NCI-H1105 treated with DMSO at 0.1 percent for 48 hours (cell line): ENCODE data around the gene APOL3.
"Not testable (repeated sequence)": the region's sequence is repeated elsewhere in the genome, so short reads cannot be mapped to it uniquely, and the experiment has no call there.

Source experiments
- DNase-seq: peaks from one replicate; lab custom pipeline; 2025; lab: John Stamatoyannopoulos, UW

APOL3 gene

GRCh38 chr22:36134182-36134581, 26.4 kb downstream of the APOL3 start:
- no peak for DNase-seq

GRCh38 chr22:36131907-36132306, 28.6 kb downstream of the APOL3 start:
- DNase-seq: no peak

- no peak for DNase-seq
Measured at GRCh38 chr22:36129486-36130388, 30.8 kb downstream of the APOL3 start.

- DNase-seq: no peak
Measured at GRCh38 chr22:36129071-36129470, 31.5 kb downstream of the APOL3 start.

GRCh38 chr22:36125994-36126531, 34.5 kb downstream of the APOL3 start:
- DNase-seq: no peak

GRCh38 chr22:36125434-36125833, 35.1 kb downstream of the APOL3 start:
- DNase-seq: no peak

GRCh38 chr22:36124666-36125065, 35.9 kb downstream of the APOL3 start:
- no peak for DNase-seq

GRCh38 chr22:36123673-36124630, 36.6 kb downstream of the APOL3 start:
- DNase-seq: peak; percentile 87

GRCh38 chr22:36120621-36121351, 39.8 kb downstream of the APOL3 start:
- DNase-seq: not testable (repeated sequence)

- DNase-seq: peak; percentile 3
Measured at GRCh38 chr22:36117053-36117554, 43.5 kb downstream of the APOL3 start.

GRCh38 chr22:36116127-36116526, 44.4 kb downstream of the APOL3 start:
- no peak for DNase-seq

GRCh38 chr22:36113121-36113520, 47.4 kb downstream of the APOL3 start:
- no peak for DNase-seq

- no peak for DNase-seq
Measured at GRCh38 chr22:36111316-36111715, 49.2 kb downstream of the APOL3 start.

GRCh38 chr22:36110306-36110881, 50.2 kb downstream of the APOL3 start:
- no peak for DNase-seq

- DNase-seq: no peak
Measured at GRCh38 chr22:36107436-36107835, 53.1 kb downstream of the APOL3 start.

GRCh38 chr22:36106910-36107309, 53.6 kb downstream of the APOL3 start:
- DNase-seq: no peak

- DNase-seq: no peak
Measured at GRCh38 chr22:36104988-36105387, 55.6 kb downstream of the APOL3 start.

GRCh38 chr22:36104435-36104834, 56.1 kb downstream of the APOL3 start:
- DNase-seq: no peak

- DNase-seq: no peak
Measured at GRCh38 chr22:36103891-36104290, 56.7 kb downstream of the APOL3 start.

- no peak for DNase-seq
Measured at GRCh38 chr22:36102995-36103394, 57.6 kb downstream of the APOL3 start.

- DNase-seq: no peak
Measured at GRCh38 chr22:36101756-36102155, 58.8 kb downstream of the APOL3 start.
